ENCODE results near the gene SMO.
"Not testable (repeated sequence)": the region's sequence is repeated elsewhere in the genome, so short reads cannot be mapped to it uniquely, and the experiment has no call there.

SMO gene

DNA sequence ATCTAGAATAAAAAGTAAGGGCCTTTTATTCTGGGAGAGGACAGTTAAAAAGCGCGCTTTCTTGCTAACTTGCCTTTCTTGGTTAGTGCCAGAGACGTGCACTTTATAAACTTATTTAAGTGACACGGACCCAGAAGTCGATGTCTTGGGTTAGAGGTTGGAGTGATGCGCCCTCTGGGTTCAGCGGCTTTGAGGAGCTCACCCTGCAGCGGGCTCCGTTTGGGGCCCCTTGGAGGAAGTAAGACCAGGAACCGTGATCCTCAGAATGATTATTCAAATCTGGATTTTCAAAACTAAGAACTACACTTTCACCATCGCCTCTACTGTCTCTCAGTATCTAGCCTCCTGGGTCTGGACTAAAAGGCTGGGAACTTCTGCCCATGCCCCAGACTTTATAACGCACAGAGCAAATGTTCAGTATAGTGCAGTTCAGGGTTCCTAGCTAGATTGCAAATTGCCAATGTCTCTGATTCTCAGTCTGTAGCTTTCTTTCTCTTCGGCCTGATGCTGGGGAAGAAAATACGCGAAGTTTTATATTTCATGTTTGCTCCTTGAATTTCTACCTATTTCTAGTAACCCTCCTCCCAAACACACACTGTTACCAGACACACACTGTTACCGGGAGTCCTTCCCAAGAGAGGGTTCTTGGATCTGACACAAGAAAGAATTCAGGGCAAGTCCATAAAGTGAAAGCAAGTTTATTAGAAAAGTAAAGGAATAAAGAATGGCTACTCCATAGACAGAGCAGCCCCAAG, 18.6 kb upstream of the SMO start:
- TF ChIP-seq, protein P1, sequence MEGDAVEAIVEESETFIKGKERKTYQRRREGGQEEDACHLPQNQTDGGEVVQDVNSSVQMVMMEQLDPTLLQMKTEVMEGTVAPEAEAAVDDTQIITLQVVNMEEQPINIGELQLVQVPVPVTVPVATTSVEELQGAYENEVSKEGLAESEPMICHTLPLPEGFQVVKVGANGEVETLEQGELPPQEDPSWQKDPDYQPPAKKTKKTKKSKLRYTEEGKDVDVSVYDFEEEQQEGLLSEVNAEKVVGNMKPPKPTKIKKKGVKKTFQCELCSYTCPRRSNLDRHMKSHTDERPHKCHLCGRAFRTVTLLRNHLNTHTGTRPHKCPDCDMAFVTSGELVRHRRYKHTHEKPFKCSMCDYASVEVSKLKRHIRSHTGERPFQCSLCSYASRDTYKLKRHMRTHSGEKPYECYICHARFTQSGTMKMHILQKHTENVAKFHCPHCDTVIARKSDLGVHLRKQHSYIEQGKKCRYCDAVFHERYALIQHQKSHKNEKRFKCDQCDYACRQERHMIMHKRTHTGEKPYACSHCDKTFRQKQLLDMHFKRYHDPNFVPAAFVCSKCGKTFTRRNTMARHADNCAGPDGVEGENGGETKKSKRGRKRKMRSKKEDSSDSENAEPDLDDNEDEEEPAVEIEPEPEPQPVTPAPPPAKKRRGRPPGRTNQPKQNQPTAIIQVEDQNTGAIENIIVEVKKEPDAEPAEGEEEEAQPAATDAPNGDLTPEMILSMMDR (IDR thresholded peaks at IDR 0.05; ENCODE audit: borderline replicate concordance, insufficient read depth, low read depth, low read length) = peak; percentile 15; the same call in 1 of the 2 replicates
- H3K4me3 ChIP-seq (ENCODE audit: low read depth, low read length) = peak overlapping the region; percentile 45

DNA sequence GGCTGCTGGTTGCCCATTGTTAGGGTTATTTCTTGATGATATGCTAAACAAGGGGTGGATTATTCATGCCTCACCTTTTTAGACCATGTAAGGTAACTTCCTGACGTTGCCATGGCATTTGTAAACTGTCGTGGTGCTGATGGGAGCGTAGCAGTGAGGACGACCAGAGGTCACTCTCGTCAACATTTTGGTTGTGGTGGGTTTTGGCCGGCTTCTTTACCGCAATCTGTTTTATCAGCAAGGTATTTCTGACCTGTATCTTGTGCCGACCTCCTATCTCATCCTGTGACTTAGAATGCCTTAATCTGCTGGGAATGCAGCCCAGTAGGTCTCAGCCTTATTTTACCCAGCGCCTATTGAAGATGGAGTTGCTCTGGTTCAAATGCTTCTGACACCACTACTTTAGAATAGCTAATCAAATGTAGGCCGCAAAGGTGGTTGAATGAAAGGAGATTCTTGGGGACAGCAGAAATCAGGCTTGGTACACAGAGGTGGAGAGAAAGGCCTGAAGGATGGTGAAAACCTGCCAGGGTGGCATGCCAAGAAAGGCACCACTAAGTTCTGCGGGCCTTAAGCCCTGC, 17.9 kb upstream of the SMO start:
- TF ChIP-seq, protein P1 (IDR thresholded peaks at IDR 0.05; ENCODE audit: borderline replicate concordance, insufficient read depth, low read depth, low read length) = no peak
- no peak overlapping the region for H3K4me3 ChIP-seq (ENCODE audit: low read depth, low read length)

DNA sequence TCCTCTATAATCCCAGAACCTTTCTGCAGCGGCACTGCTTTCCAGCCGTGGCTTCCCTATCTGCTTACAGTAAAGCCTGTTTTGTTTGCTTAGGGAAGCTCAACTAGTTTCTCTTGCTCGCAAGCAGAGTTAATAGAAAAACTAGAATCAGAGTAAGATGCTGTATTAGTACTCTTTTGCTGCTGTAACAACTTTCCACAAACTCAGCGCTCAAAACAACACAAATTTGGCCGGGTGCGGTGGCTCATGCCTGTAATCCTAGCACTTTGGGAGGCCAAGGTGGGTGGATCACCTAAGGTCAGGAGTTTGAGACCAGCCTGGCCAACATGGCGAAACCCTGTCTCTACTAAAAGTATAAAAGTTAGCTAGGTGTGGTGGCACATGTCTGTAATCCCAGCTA, 14.6 kb upstream of the SMO start:
- H3K4me3 ChIP-seq (ENCODE audit: low read depth, low read length) = not testable (repeated sequence)

DNA sequence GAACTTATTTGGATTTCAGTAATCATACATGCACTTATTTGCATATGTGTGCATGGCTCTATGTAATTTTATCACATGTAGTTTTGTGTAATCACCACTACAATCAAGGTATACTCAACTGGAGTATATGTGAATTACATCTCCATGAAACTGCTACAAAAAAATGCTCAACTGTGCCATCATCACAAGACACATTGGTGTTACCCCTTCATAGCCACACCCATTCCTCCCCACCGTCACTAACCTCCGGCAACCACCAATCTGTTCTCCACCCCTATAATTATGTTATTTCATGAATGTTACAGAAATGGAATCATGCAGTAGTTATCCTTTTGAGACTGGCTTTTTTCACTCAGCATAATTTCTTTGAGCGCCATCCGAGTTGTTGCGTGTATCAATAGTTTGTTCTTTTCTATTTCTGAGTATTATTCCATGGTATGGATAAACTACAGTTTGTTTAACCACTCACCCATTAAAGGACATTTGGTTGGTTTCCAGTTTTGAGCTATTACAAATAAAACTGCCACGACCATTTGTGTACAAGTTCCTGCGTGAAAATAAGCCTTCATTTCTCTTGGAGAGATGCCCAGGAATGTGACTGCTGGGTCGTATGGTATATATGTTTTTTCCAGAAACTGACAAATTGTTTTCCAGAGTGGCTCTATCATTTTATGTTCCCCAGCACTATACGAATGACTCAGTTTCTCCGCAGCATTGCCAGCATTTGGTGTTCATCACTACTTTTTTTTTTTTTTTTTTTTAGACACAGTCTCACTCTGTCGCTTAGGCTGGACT, 11.3 kb upstream of the SMO start:
- TF ChIP-seq, protein P1 (IDR thresholded peaks at IDR 0.05; ENCODE audit: borderline replicate concordance, insufficient read depth, low read depth, low read length) = no peak
- H3K4me3 ChIP-seq (ENCODE audit: low read depth, low read length) = no peak overlapping the region

DNA sequence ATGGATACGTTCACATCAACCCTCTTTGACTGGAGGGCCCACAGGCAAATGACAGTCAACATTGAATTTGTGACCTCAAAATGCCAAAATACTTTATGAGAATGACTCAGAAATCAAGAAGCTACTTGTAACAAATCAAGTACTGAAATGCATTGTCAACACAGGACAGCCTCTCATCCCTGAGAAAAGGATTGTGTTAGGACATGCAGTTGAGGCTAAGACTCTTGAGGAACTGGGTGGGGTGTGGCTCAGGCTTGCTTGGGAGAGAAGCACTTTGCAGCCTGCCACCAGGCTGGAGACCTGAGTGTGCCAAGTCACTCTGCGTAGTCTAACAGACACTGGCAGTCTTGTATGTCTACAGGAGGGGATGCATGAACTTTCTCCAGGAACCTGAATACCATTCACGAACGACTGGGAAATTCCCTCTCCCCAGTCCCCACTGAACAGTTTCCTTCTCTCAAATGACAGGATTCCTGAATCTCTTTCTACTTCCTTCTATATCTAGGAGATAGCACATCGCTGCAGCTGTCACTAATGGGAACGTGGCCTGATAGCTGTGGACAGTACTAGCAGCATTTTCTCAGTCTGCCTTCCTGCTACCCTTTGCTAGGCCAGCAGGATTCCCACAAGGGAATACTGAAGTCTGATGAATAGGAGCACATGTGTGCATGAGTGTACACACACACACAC, 3.3 kb upstream of the SMO start:
- H3K4me3 ChIP-seq (ENCODE audit: low read depth, low read length) = no peak overlapping the region
- TF ChIP-seq, protein P1 (IDR thresholded peaks at IDR 0.05; ENCODE audit: borderline replicate concordance, insufficient read depth, low read depth, low read length) = no peak

DNA sequence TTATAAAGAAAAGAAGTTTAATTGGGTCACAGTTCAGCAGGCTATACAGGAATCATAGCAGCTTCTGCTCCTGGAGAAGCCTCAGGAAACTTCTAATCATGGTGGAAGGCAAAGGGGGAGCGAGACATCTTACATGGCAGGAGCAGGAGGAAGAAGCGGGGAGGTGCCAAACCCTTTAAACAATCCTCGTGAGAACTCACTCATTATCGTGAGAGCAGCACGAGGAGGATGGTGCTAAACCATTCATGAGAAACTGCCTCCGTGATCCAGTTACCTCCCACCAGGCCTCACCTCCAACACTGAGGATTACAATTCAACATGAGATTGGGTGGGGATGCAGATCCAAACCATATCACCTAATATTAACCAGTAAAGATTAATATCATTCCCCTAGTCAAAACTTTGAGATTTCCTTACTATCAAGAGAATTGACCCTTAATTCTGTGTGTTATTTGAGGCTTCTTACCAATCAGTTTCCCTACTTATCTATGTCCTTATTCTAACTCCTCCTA, 1.6 kb upstream of the SMO start:
- no peak overlapping the region for H3K4me3 ChIP-seq (ENCODE audit: low read depth, low read length)
- TF ChIP-seq, protein P1 (IDR thresholded peaks at IDR 0.05; ENCODE audit: borderline replicate concordance, insufficient read depth, low read depth, low read length) = no peak
